ENCODE results near the gene MARS1. TPM values are rescaled to one million over a fixed set of nuclear protein-coding genes. Genes with fewer than 3 reads are reported as not detected.

MARS1 gene
- total RNA-seq, 1 donor from 2014 or later: 351 TPM

DNA sequence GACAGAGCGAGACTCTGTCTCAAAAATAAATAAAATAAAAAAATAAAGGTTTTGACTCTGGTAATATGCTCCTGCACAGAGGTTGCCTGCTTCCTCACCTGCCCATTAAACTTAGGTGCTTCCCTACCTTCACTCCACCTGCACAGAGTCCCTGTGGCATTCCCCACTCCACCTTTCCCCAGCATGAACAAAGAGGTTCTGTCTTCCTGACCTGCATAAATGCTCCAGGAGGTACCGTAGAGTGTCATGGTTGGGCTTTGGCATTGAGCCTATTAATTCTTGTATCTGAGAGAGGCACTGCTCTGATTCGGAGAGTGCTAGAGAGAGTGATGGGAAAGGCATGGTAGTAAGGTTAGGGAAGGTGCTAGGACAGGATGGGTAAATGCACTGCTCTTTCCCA is 14.5 kb upstream of the MARS1 start:
- peaks cover 8% of the 10 kb centered on the region for H3K4me1 Mint-ChIP-seq (ENCODE audit: low read depth, unreplicated experiment)
- no peak overlapping the region for H3K9ac ChIP-seq (ENCODE audit: low read length)
- peaks cover 9% of the 10 kb centered on the region for H3K4me1 ChIP-seq (ENCODE audit: insufficient read depth, low read length)
- H3K4me2 ChIP-seq (ENCODE audit: low read length): no peak overlapping the region
- no peak overlapping the region for H3K4me3 Mint-ChIP-seq (ENCODE audit: unreplicated experiment)
- no peak overlapping the region for H3K27ac Mint-ChIP-seq (ENCODE audit: unreplicated experiment)
- FAIRE-seq: no peak
- peaks cover 73% of the 10 kb centered on the region for H3K27me3 Mint-ChIP-seq (ENCODE audit: low read depth, unreplicated experiment)
- TF ChIP-seq EZH2 (IDR thresholded peaks at IDR 0.05; ENCODE audit: insufficient read depth, low read length): no peak
- TF ChIP-seq, protein P1, sequence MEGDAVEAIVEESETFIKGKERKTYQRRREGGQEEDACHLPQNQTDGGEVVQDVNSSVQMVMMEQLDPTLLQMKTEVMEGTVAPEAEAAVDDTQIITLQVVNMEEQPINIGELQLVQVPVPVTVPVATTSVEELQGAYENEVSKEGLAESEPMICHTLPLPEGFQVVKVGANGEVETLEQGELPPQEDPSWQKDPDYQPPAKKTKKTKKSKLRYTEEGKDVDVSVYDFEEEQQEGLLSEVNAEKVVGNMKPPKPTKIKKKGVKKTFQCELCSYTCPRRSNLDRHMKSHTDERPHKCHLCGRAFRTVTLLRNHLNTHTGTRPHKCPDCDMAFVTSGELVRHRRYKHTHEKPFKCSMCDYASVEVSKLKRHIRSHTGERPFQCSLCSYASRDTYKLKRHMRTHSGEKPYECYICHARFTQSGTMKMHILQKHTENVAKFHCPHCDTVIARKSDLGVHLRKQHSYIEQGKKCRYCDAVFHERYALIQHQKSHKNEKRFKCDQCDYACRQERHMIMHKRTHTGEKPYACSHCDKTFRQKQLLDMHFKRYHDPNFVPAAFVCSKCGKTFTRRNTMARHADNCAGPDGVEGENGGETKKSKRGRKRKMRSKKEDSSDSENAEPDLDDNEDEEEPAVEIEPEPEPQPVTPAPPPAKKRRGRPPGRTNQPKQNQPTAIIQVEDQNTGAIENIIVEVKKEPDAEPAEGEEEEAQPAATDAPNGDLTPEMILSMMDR (IDR thresholded peaks at IDR 0.05; ENCODE audit: insufficient read depth, low read depth, low read length): no peak
- H3K4me3 ChIP-seq (ENCODE audit: insufficient read depth, low read depth, low read length): no peak overlapping the region
- H3K27me3 ChIP-seq (ENCODE audit: insufficient read depth, low read length): peaks cover 46% of the 10 kb centered on the region
- H4K20me1 ChIP-seq (ENCODE audit: insufficient read depth, low read length): no peaks in the 10 kb centered on the region
- H3K27ac ChIP-seq (ENCODE audit: low read depth, low read length): no peak overlapping the region
- no peak overlapping the region for H2AFZ ChIP-seq (ENCODE audit: low read depth, low read length)
- peaks cover 12% of the 10 kb centered on the region for H3K9me3 Mint-ChIP-seq (ENCODE audit: unreplicated experiment)
- H3K79me2 ChIP-seq (ENCODE audit: insufficient read depth, low read length): no peaks in the 10 kb centered on the region
- peaks cover 10% of the 10 kb centered on the region for H3K36me3 Mint-ChIP-seq (ENCODE audit: low read depth, unreplicated experiment)
- no peaks in the 10 kb centered on the region for H3K9me3 ChIP-seq (ENCODE audit: insufficient read depth, low read depth, low read length)
- no peaks in the 10 kb centered on the region for H3K36me3 ChIP-seq (ENCODE audit: insufficient read depth, low read length)
- DNase-seq (ENCODE audit: low read depth): no peak

DNA sequence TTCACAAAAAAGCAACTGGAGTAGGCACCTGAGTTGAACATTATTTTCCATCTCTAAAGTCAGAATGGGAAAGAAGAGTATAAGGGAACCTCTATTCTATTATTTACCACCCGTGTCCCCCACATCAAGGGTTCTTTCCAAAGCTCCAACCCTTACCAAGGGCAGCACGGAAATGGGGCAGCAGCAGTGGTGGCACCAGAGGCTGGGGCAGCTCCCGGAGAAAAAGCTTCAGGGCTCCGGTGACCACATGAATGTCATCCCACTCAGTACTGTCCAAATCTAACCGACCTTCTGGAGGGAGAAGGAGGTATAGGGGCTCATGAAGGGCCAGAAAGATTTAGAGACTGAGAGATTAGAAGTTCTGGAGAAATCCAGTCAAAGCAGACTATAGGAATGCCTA is 14.0 kb upstream of the MARS1 start:
- H3K4me2 ChIP-seq (ENCODE audit: low read length): no peak overlapping the region
- Mint-ChIP-seq H3K9me3 (ENCODE audit: unreplicated experiment) (peaks cover 16% of the 10 kb centered on the region), H3K27ac (ENCODE audit: unreplicated experiment) (no peak overlapping the region), H3K4me1 (ENCODE audit: low read depth, unreplicated experiment) (peaks cover 12% of the 10 kb centered on the region), H3K4me3 (ENCODE audit: unreplicated experiment) (no peak overlapping the region), H3K27me3 (ENCODE audit: low read depth, unreplicated experiment) (peaks cover 70% of the 10 kb centered on the region), H3K36me3 (ENCODE audit: low read depth, unreplicated experiment) (peaks cover 9% of the 10 kb centered on the region)
- H3K27ac ChIP-seq (ENCODE audit: low read depth, low read length): no peak overlapping the region
- H3K79me2 ChIP-seq (ENCODE audit: insufficient read depth, low read length): no peaks in the 10 kb centered on the region
- TF ChIP-seq, protein P1 (IDR thresholded peaks at IDR 0.05; ENCODE audit: insufficient read depth, low read depth, low read length): no peak
- no peak for TF ChIP-seq EZH2 (IDR thresholded peaks at IDR 0.05; ENCODE audit: insufficient read depth, low read length)
- no peaks in the 10 kb centered on the region for H3K36me3 ChIP-seq (ENCODE audit: insufficient read depth, low read length)
- no peak for FAIRE-seq
- no peak overlapping the region for H3K4me3 ChIP-seq (ENCODE audit: insufficient read depth, low read depth, low read length)
- H3K9ac ChIP-seq (ENCODE audit: low read length): no peak overlapping the region
- DNase-seq (ENCODE audit: low read depth): no peak
- no peaks in the 10 kb centered on the region for H4K20me1 ChIP-seq (ENCODE audit: insufficient read depth, low read length)
- H3K4me1 ChIP-seq (ENCODE audit: insufficient read depth, low read length): peaks cover 9% of the 10 kb centered on the region
- H3K27me3 ChIP-seq (ENCODE audit: insufficient read depth, low read length): peaks cover 46% of the 10 kb centered on the region
- H2AFZ ChIP-seq (ENCODE audit: low read depth, low read length): no peak overlapping the region
- no peaks in the 10 kb centered on the region for H3K9me3 ChIP-seq (ENCODE audit: insufficient read depth, low read depth, low read length)

DNA sequence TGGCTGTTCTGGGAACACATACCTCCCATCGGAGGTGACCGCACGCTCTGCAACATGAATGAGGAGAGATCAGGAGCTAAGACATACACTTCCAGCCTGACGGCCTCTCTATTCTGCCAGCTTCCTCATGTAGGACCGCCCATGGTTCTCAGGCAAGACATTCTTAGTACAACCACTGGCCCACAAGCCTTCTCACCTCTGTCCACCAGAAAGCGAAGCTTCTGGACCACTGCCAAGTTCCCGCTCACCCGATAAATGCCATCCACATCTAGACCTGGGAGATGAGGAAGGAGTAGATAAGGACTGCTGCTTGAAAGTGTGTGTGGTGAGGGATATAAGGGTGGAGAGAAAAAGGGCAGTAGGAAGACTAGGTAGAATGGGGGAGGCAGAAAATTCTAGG is 13.4 kb upstream of the MARS1 start:
- Histone ChIP-seq H3K9ac (ENCODE audit: low read length) (no peak overlapping the region), H3K36me3 (ENCODE audit: insufficient read depth, low read length) (no peaks in the 10 kb centered on the region), H3K4me1 (ENCODE audit: insufficient read depth, low read length) (peaks cover 9% of the 10 kb centered on the region), H3K4me3 (ENCODE audit: insufficient read depth, low read depth, low read length) (no peak overlapping the region), H2AFZ (ENCODE audit: low read depth, low read length) (no peak overlapping the region), H4K20me1 (ENCODE audit: insufficient read depth, low read length) (no peaks in the 10 kb centered on the region), H3K79me2 (ENCODE audit: insufficient read depth, low read length) (no peaks in the 10 kb centered on the region), H3K27ac (ENCODE audit: low read depth, low read length) (no peak overlapping the region), H3K9me3 (ENCODE audit: insufficient read depth, low read depth, low read length) (no peaks in the 10 kb centered on the region), H3K27me3 (ENCODE audit: insufficient read depth, low read length) (peaks cover 46% of the 10 kb centered on the region), H3K4me2 (ENCODE audit: low read length) (no peak overlapping the region)
- peaks cover 15% of the 10 kb centered on the region for H3K4me1 Mint-ChIP-seq (ENCODE audit: low read depth, unreplicated experiment)
- peak overlapping the region; percentile 30 for H3K4me3 Mint-ChIP-seq (ENCODE audit: unreplicated experiment)
- TF ChIP-seq EZH2 (IDR thresholded peaks at IDR 0.05; ENCODE audit: insufficient read depth, low read length): no peak
- TF ChIP-seq, protein P1 (IDR thresholded peaks at IDR 0.05; ENCODE audit: insufficient read depth, low read depth, low read length): no peak
- peaks cover 16% of the 10 kb centered on the region for H3K9me3 Mint-ChIP-seq (ENCODE audit: unreplicated experiment)
- FAIRE-seq: no peak
- no peak for DNase-seq (ENCODE audit: low read depth)
- peaks cover 67% of the 10 kb centered on the region for H3K27me3 Mint-ChIP-seq (ENCODE audit: low read depth, unreplicated experiment)
- peaks cover 6% of the 10 kb centered on the region for H3K36me3 Mint-ChIP-seq (ENCODE audit: low read depth, unreplicated experiment)
- no peak overlapping the region for H3K27ac Mint-ChIP-seq (ENCODE audit: unreplicated experiment)
